Liver (tissue), 9 donors: ENCODE results near the gene TBC1D22B. TPM values are rescaled to one million over a fixed set of nuclear protein-coding genes. Genes with fewer than 3 reads are reported as not detected.

Experiments used
- DNase-seq: peaks from one replicate; pipeline ENCODE4 v3.0.0-alpha.2; 2017; ENCODE audit warnings: low spot score
- H3K27ac ChIP-seq, 2 donors: one replicate each; pipeline ENCODE4 v1.7.0; 2013; ENCODE audit warnings: inconsistent platforms in 2 of 2, low read length in 2 of 2, control low read depth in 1 of 2, low read depth in 1 of 2, mild to moderate bottlenecking in 1 of 2
- H3K27me3 ChIP-seq, 4 donors: one replicate each; pipeline versions ENCODE4 v1.6.1 to v1.7.0; 2013; ENCODE audit warnings: low read length in 3 of 4, inconsistent platforms in 1 of 4, mild to moderate bottlenecking in 1 of 4, moderate library complexity in 1 of 4; ENCODE audit not compliant: control insufficient read depth in 4 of 4, insufficient read depth in 4 of 4
- H3K36me3 ChIP-seq, 4 donors: one replicate each; pipeline versions ENCODE4 v1.6.1 to v1.7.0; 2013; ENCODE audit warnings: low read length in 3 of 4, mild to moderate bottlenecking in 3 of 4, low read depth in 1 of 4, moderate library complexity in 1 of 4; ENCODE audit not compliant: control insufficient read depth in 4 of 4, insufficient read depth in 3 of 4
- H3K4me1 ChIP-seq, 4 donors: one replicate each; pipeline versions ENCODE4 v1.6.1 to v1.7.0; 2013; ENCODE audit warnings: low read length in 3 of 4, mild to moderate bottlenecking in 3 of 4, moderate library complexity in 1 of 4; ENCODE audit not compliant: control insufficient read depth in 4 of 4, insufficient read depth in 4 of 4
- H3K4me3 ChIP-seq, 3 donors: one replicate each; pipeline versions ENCODE4 v1.6.1 to v1.7.0; 2013; ENCODE audit warnings: low read length in 3 of 3, control low read depth in 1 of 3, low read depth in 1 of 3, mild to moderate bottlenecking in 1 of 3
- H3K9ac ChIP-seq, 2 donors: one replicate each; pipeline ENCODE4 v1.7.0; 2013; ENCODE audit warnings: low read length in 2 of 2, mild to moderate bottlenecking in 2 of 2, moderate library complexity in 2 of 2, control low read depth in 1 of 2, low read depth in 1 of 2
- H3K9me3 ChIP-seq, 4 donors: one replicate each; pipeline versions ENCODE4 v1.6.1 to v1.7.0; 2013; ENCODE audit warnings: low read length in 3 of 4; ENCODE audit not compliant: control insufficient read depth in 4 of 4
- EGR1 ChIP-seq, 2 donors: IDR thresholded peaks; 2 replicates each; pipeline ENCODE4 v1.6.1; 2016 to 2018; ENCODE audit warnings: antibody characterized with exemption in 2 of 2, low read depth in 2 of 2
- FOXA2 ChIP-seq: IDR thresholded peaks from 2 replicates; pipeline ENCODE4 v1.6.1; 2016; ENCODE audit warnings: antibody characterized with exemption
- GABPA ChIP-seq, 2 donors: IDR thresholded peaks in 1 of 2; conservative IDR thresholded peaks in 1 of 2; 2 replicates each; pipeline ENCODE4 v1.6.1; 2016; ENCODE audit warnings: antibody characterized with exemption in 2 of 2, mild to moderate bottlenecking in 1 of 2, moderate library complexity in 1 of 2
- HNF4A ChIP-seq, 2 donors: conservative IDR thresholded peaks; 2 replicates each; pipeline ENCODE4 v1.6.1; 2016; ENCODE audit warnings: antibody characterized with exemption in 2 of 2, mild to moderate bottlenecking in 2 of 2
- JUND ChIP-seq, 2 donors: IDR thresholded peaks; 2 replicates each; pipeline ENCODE4 v1.6.1; 2016; ENCODE audit warnings: antibody characterized with exemption in 2 of 2
- NR2F2 ChIP-seq: IDR thresholded peaks from 2 replicates; pipeline ENCODE4 v1.6.1; 2016; ENCODE audit warnings: antibody characterized with exemption
- RAD21 ChIP-seq, 2 donors: IDR thresholded peaks; 2 replicates each; pipeline ENCODE4 v1.6.1; 2016; ENCODE audit warnings: antibody characterized with exemption in 2 of 2, mild to moderate bottlenecking in 2 of 2
- RXRA ChIP-seq, 2 donors: IDR thresholded peaks; 2 replicates each; pipeline ENCODE4 v1.6.1; 2017 to 2018; ENCODE audit warnings: antibody characterized with exemption in 2 of 2, mild to moderate bottlenecking in 1 of 2
- TAF1 ChIP-seq: conservative IDR thresholded peaks from 2 replicates; pipeline ENCODE4 v1.6.1; 2016; ENCODE audit warnings: antibody characterized with exemption, mild to moderate bottlenecking
- WGBS: extraction: QIAGEN DNeasy Blood & Tissue Kit; methylation state at CpG from one replicate; pipeline ENCODE4 v1.1.7; 2013; 5-methylcytosine and 5-hydroxymethylcytosine counted together
- polyA plus RNA-seq, 2 donors: library from polyadenylated mRNA; stranded (reverse) in 1 of 2; unstranded in 1 of 2; fragments of 200-250 nt in 1 of 2; fragments of >200 nt in 1 of 2; fragmentation: Nextera tagmentation in 1 of 2; extraction: Ambion mirVana in 1 of 2; gene quantifications; one replicate each; pipeline versions ENCODE4 v1.2.1 to v1.2.3, GENCODE V29; 2013 to 2015
- total RNA-seq, 2 donors: library from RNA; depleted of rRNA; stranded (reverse); fragments of >200 nt; gene quantifications; one replicate each; pipeline ENCODE4 v1.2.3, GENCODE V29; 2014
- TF ChIP-seq, protein P1 (sequence below): IDR thresholded peaks from 2 replicates; pipeline ENCODE4 v1.6.1; 2016; ENCODE audit warnings: antibody characterized with exemption, mild to moderate bottlenecking
- TF ChIP-seq, protein P2 (sequence below): fragments of 150-350 bp; IDR thresholded peaks from 2 replicates; pipeline ENCODE4 v1.5.1; 2017; ENCODE audit warnings: improper control_type of control experiment, low read depth, low read length; ENCODE audit not compliant: missing input control
- TF ChIP-seq, protein P3 (sequence below): IDR thresholded peaks from 2 replicates; pipeline ENCODE4 v1.6.1; 2016; ENCODE audit warnings: antibody characterized with exemption
- TF ChIP-seq, protein P4 (sequence below): IDR thresholded peaks from 2 replicates; pipeline ENCODE4 v1.6.1; 2016; ENCODE audit warnings: antibody characterized with exemption
- TF ChIP-seq, protein P5 (sequence below): IDR thresholded peaks from 2 replicates; pipeline ENCODE4 v1.6.1; 2016; ENCODE audit warnings: antibody characterized with exemption
- donor health status: healthy.
- donor health status: healthy.
- donor health status: healthy.
- donor health status: healthy.
- donor health status: healthy.

The TBC1D22B gene
- total and polyA plus RNA-seq, 4 donors, result 1.4 to 10.7 (median 1.9) TPM

DNA sequence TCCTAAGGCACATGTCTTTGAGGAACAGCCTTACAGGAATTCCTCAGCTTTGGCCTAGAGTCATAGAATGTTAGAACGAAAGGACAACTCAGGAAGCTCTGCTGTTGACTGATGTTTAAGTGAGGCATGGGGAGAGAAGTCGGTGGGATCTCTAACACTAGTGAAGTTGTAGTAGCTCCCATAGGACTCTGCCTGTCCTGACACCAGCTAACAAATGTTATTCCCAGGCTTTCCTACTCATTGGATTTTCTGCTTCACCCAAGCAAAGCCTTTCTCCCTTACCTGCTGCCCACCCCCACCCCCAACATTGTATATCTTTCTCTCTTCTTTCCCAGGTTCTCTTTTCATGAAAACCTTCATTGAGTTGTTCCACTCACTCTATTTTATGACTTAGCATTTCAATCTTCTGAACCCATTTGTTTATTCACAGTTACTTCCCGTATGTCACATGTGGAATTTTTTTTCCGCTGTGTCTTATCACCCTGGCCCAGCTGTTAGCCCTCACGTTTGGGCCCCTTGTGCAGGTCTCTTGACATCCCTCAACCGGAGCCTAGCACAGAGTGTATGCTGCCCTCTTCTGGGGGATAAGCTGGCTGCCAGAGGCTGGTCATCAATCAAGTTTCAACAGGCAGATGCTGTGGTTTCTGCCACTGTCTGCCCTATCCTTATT is 57.0 kb downstream of the TBC1D22B start:
- Histone ChIP-seq H3K9me3 (no peaks in the 10 kb centered on the region), H3K27me3 (no peaks in the 10 kb centered on the region), H3K4me3 (no peak overlapping the region), H3K4me1 (no peaks in the 10 kb centered on the region), H3K36me3 (peaks cover 7 to 44% (median 32%) of the 10 kb centered on the region in 4 donors), H3K27ac (no peak overlapping the region), H3K9ac (no peak overlapping the region)
- WGBS, result 57% methylated on average over 6 of the region's 6 CpGs
- peak; percentile 86 for DNase-seq
- TF ChIP-seq RAD21 (IDR thresholded peaks at IDR 0.05) (peak; percentile 76 to 83), GABPA (IDR thresholded peaks at IDR 0.05 in 1 of 2, conservative IDR thresholded peaks at IDR 0.05 in 1 of 2) (no peak)
- TF ChIP-seq, protein P1, sequence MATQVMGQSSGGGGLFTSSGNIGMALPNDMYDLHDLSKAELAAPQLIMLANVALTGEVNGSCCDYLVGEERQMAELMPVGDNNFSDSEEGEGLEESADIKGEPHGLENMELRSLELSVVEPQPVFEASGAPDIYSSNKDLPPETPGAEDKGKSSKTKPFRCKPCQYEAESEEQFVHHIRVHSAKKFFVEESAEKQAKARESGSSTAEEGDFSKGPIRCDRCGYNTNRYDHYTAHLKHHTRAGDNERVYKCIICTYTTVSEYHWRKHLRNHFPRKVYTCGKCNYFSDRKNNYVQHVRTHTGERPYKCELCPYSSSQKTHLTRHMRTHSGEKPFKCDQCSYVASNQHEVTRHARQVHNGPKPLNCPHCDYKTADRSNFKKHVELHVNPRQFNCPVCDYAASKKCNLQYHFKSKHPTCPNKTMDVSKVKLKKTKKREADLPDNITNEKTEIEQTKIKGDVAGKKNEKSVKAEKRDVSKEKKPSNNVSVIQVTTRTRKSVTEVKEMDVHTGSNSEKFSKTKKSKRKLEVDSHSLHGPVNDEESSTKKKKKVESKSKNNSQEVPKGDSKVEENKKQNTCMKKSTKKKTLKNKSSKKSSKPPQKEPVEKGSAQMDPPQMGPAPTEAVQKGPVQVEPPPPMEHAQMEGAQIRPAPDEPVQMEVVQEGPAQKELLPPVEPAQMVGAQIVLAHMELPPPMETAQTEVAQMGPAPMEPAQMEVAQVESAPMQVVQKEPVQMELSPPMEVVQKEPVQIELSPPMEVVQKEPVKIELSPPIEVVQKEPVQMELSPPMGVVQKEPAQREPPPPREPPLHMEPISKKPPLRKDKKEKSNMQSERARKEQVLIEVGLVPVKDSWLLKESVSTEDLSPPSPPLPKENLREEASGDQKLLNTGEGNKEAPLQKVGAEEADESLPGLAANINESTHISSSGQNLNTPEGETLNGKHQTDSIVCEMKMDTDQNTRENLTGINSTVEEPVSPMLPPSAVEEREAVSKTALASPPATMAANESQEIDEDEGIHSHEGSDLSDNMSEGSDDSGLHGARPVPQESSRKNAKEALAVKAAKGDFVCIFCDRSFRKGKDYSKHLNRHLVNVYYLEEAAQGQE, result no peak
- TF ChIP-seq, protein P2, sequence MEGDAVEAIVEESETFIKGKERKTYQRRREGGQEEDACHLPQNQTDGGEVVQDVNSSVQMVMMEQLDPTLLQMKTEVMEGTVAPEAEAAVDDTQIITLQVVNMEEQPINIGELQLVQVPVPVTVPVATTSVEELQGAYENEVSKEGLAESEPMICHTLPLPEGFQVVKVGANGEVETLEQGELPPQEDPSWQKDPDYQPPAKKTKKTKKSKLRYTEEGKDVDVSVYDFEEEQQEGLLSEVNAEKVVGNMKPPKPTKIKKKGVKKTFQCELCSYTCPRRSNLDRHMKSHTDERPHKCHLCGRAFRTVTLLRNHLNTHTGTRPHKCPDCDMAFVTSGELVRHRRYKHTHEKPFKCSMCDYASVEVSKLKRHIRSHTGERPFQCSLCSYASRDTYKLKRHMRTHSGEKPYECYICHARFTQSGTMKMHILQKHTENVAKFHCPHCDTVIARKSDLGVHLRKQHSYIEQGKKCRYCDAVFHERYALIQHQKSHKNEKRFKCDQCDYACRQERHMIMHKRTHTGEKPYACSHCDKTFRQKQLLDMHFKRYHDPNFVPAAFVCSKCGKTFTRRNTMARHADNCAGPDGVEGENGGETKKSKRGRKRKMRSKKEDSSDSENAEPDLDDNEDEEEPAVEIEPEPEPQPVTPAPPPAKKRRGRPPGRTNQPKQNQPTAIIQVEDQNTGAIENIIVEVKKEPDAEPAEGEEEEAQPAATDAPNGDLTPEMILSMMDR, result peak; percentile 57

DNA sequence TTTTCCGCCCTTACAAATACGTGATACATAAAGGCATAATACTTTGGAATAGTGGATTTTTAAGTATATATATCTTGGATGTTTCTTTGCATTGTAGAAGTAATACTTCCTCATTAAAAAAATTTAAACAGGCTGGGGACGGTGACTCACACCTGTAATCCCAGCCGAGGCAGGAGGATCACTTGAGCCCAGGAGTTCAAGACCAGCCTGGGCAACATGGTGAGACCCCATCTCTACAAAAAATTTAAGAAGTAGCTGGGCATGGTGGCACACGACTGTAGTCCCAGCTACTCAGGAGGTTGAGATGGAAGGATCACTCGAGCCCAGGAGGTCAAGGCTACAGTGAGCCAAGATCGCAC is 57.6 kb downstream of the TBC1D22B start:
- TF ChIP-seq, protein P3, sequence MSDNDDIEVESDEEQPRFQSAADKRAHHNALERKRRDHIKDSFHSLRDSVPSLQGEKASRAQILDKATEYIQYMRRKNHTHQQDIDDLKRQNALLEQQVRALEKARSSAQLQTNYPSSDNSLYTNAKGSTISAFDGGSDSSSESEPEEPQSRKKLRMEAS, result no peak
- TF ChIP-seq, protein P2, result no peak
- TF ChIP-seq JUND (IDR thresholded peaks at IDR 0.05) (no peak), HNF4A (conservative IDR thresholded peaks at IDR 0.05) (no peak), EGR1 (IDR thresholded peaks at IDR 0.05; ENCODE audit: low read depth in 2 of 2) (no peak), RXRA (IDR thresholded peaks at IDR 0.05) (no peak), FOXA2 (no peak), NR2F2 (no peak), TAF1 (no peak)
- TF ChIP-seq, protein P4, sequence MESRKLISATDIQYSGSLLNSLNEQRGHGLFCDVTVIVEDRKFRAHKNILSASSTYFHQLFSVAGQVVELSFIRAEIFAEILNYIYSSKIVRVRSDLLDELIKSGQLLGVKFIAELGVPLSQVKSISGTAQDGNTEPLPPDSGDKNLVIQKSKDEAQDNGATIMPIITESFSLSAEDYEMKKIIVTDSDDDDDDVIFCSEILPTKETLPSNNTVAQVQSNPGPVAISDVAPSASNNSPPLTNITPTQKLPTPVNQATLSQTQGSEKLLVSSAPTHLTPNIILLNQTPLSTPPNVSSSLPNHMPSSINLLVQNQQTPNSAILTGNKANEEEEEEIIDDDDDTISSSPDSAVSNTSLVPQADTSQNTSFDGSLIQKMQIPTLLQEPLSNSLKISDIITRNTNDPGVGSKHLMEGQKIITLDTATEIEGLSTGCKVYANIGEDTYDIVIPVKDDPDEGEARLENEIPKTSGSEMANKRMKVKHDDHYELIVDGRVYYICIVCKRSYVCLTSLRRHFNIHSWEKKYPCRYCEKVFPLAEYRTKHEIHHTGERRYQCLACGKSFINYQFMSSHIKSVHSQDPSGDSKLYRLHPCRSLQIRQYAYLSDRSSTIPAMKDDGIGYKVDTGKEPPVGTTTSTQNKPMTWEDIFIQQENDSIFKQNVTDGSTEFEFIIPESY, result no peak
- TF ChIP-seq, protein P1, result no peak
- TF ChIP-seq, protein P5, sequence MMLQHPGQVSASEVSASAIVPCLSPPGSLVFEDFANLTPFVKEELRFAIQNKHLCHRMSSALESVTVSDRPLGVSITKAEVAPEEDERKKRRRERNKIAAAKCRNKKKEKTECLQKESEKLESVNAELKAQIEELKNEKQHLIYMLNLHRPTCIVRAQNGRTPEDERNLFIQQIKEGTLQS, result no peak
- Histone ChIP-seq H3K27ac (no peak overlapping the region), H3K9me3 (no peaks in the 10 kb centered on the region), H3K27me3 (no peaks in the 10 kb centered on the region), H3K4me3 (no peak overlapping the region), H3K9ac (no peak overlapping the region), H3K36me3 (peaks cover 7 to 46% (median 37%) of the 10 kb centered on the region in 4 donors), H3K4me1 (no peaks in the 10 kb centered on the region)
- no peak for DNase-seq
- WGBS, result 91% methylated on average over 7 of the region's 7 CpGs
